CD4-positive, CD25-positive, alpha-beta regulatory T cell (primary cell): ENCODE data around the gene VPS13A. TPM values are rescaled to one million over a fixed set of nuclear protein-coding genes. Genes with fewer than 3 reads are reported as not detected.
"Not testable (repeated sequence)": the region's sequence is repeated elsewhere in the genome, so short reads cannot be mapped to it uniquely, and the experiment has no call there.

Experiments
- ATAC-seq, 2 donors: fragments of 150-1000 bp; cut with Tn5 transposase; one replicate each; pipeline ENCODE4 v1.10.0; 2021; ENCODE audit warnings: low read depth in 2 of 2, moderate number of reproducible peaks in 2 of 2, moderate library complexity in 1 of 2
- DNase-seq, 3 donors: peaks; one replicate each; pipeline versions ENCODE4 v3.0.0 to v3.0.0-alpha.2; 2012 to 2022; ENCODE audit warnings: mixed read lengths in 1 of 3
- H3K27ac ChIP-seq: one replicate; pipeline ENCODE4 v1.7.0; 2013; ENCODE audit warnings: mild to moderate bottlenecking, low read length; ENCODE audit not compliant: insufficient read depth, poor library complexity, severe bottlenecking
- H3K27me3 ChIP-seq: one replicate; pipeline ENCODE4 v1.7.0; 2013; ENCODE audit warnings: low read length; ENCODE audit not compliant: control insufficient read depth, insufficient read depth
- H3K36me3 ChIP-seq: one replicate; pipeline ENCODE4 v1.7.0; 2013; ENCODE audit warnings: mild to moderate bottlenecking, low read length, moderate library complexity; ENCODE audit not compliant: control insufficient read depth, insufficient read depth
- H3K4me1 ChIP-seq: 2 replicates; pipeline ENCODE4 v1.7.0; 2013; ENCODE audit warnings: mild to moderate bottlenecking, low read length; ENCODE audit not compliant: insufficient read depth, control insufficient read depth, poor library complexity, severe bottlenecking
- H3K4me3 ChIP-seq: one replicate; pipeline ENCODE4 v1.7.0; 2013; ENCODE audit warnings: low read depth, mild to moderate bottlenecking, low read length, moderate library complexity
- H3K9me3 ChIP-seq, 2 experiments: 1 replicate in 1 of 2; 2 replicates in 1 of 2; pipeline ENCODE4 v1.7.0; 2013; ENCODE audit warnings: low read length in 2 of 2, mild to moderate bottlenecking in 1 of 2, moderate library complexity in 1 of 2; ENCODE audit not compliant: control insufficient read depth in 2 of 2
- H3K27ac Mint-ChIP-seq, 3 donors: one replicate each; pipeline ENCODE4 v1.8.0; 2020 to 2022; ENCODE audit warnings: mild to moderate bottlenecking in 3 of 3, mixed read lengths in 3 of 3, moderate library complexity in 2 of 3
- H3K27me3 Mint-ChIP-seq: one replicate; pipeline ENCODE4 v1.8.0; 2022; ENCODE audit warnings: mild to moderate bottlenecking, mixed read lengths
- H3K36me3 Mint-ChIP-seq: one replicate; pipeline ENCODE4 v1.8.0; 2020; ENCODE audit warnings: mixed read lengths
- H3K4me1 Mint-ChIP-seq, 4 donors: one replicate each; pipeline ENCODE4 v1.8.0; 2020 to 2022; ENCODE audit warnings: mixed read lengths in 4 of 4, mild to moderate bottlenecking in 1 of 4
- H3K4me3 Mint-ChIP-seq, 4 donors: one replicate each; pipeline ENCODE4 v1.8.0; 2020 to 2022; ENCODE audit warnings: mild to moderate bottlenecking in 4 of 4, mixed read lengths in 4 of 4, moderate library complexity in 3 of 4
- H3K9me3 Mint-ChIP-seq, 7 donors: one replicate each; pipeline ENCODE4 v1.8.0; 2020 to 2022; ENCODE audit warnings: mixed read lengths in 7 of 7, mild to moderate bottlenecking in 3 of 7, moderate library complexity in 2 of 7
- polyA plus RNA-seq, 4 donors: library from polyadenylated mRNA; unstranded; fragments of 300-500 nt; fragmentation: Illumina TruSeq; gene quantifications; one replicate each; pipeline ENCODE4 v1.2.3, GENCODE V29; 2021
- total RNA-seq: library from RNA; stranded (reverse); gene quantifications from one replicate; pipeline ENCODE4 v1.2.3, GENCODE V29; 2022

VPS13A gene
- total and polyA plus RNA-seq, 5 donors from 2014 or later = 2.5 to 53.1 (median 3.5) TPM

GRCh38 chr9:77224746-77225312 is 47.5 kb downstream of the VPS13A start:
- Histone ChIP-seq H3K36me3 (peaks cover 26% of the 10 kb centered on the region), H3K27me3 (no peaks in the 10 kb centered on the region), H3K27ac (no peak overlapping the region), H3K9me3 (no peaks in the 10 kb centered on the region), H3K4me1 (no peaks in the 10 kb centered on the region), H3K4me3 (no peak overlapping the region)
- peaks cover 43% of the 10 kb centered on the region for H3K36me3 Mint-ChIP-seq
- H3K9me3 Mint-ChIP-seq = peaks cover 0 to 3% (median 0%) of the 10 kb centered on the region in 7 donors
- DNase-seq (no peak), ATAC-seq (no peak)
- H3K27me3 Mint-ChIP-seq = no peaks in the 10 kb centered on the region
- no peak overlapping the region for H3K4me3 Mint-ChIP-seq
- H3K4me1 Mint-ChIP-seq = peaks cover 0 to 5% (median 2%) of the 10 kb centered on the region in 4 donors
- H3K27ac Mint-ChIP-seq = no peak overlapping the region

DNA sequence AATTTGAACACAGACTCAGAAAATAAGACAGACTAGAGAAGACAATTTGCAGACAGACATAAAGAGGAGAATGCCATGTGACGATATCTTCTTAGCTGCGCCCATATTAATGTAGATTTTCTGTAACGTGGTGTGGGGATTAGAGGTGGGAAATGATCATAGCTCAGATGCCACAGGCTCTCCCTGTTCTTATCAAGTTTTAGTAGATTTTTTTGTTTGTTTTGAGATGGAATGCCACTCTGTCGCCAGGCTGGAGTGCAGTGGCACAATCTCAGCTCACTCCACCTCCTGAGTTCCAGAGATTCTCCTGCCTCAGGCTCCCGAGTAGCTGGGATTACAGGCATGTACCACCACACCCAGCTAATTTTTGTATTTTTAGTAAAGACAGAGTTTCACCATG is 59.4 kb downstream of the VPS13A start:
- Mint-ChIP-seq H3K4me3 (no peak overlapping the region), H3K27me3 (no peaks in the 10 kb centered on the region), H3K27ac (no peak overlapping the region), H3K9me3 (no peaks in the 10 kb centered on the region), H3K4me1 (peaks cover 0 to 20% (median 4%) of the 10 kb centered on the region in 4 donors), H3K36me3 (peaks cover 52% of the 10 kb centered on the region)
- H3K4me1 ChIP-seq = no peaks in the 10 kb centered on the region
- no peak for ATAC-seq
- DNase-seq = no peak
- no peak overlapping the region for H3K4me3 ChIP-seq
- peaks cover 11% of the 10 kb centered on the region for H3K36me3 ChIP-seq
- no peak overlapping the region for H3K27ac ChIP-seq
- no peaks in the 10 kb centered on the region for H3K9me3 ChIP-seq
- no peaks in the 10 kb centered on the region for H3K27me3 ChIP-seq

DNA sequence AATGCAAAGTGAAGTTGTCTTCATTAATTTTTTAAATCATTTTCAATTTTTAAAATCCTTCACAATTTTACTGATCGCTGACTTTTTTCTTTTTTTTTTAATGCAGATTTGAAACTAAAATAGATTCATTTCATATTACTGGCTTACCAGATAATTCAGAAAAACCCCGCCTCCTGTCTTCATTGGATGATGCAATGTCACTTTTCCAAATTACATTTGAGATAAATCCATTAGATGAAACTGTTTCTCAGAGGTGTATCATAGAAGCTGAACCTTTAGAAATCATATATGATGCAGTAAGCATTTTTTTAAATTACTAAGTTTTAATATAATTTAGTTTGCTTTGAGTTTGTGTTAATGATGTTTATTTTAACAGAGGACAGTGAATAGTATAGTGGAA is 60.6 kb downstream of the VPS13A start:
- Histone ChIP-seq H3K27ac (no peak overlapping the region), H3K4me1 (no peaks in the 10 kb centered on the region), H3K36me3 (peaks cover 8% of the 10 kb centered on the region), H3K9me3 (no peaks in the 10 kb centered on the region), H3K27me3 (no peaks in the 10 kb centered on the region), H3K4me3 (no peak overlapping the region)
- no peak overlapping the region for H3K27ac Mint-ChIP-seq
- no peaks in the 10 kb centered on the region for H3K9me3 Mint-ChIP-seq
- H3K4me3 Mint-ChIP-seq = no peak overlapping the region
- ATAC-seq (no peak), DNase-seq (no peak)
- H3K36me3 Mint-ChIP-seq = peaks cover 47% of the 10 kb centered on the region
- H3K4me1 Mint-ChIP-seq = peaks cover 0 to 17% (median 4%) of the 10 kb centered on the region in 4 donors
- H3K27me3 Mint-ChIP-seq = no peaks in the 10 kb centered on the region

GRCh38 chr9:77251050-77251449 is 73.7 kb downstream of the VPS13A start:
- Histone ChIP-seq H3K36me3 (peaks cover 12% of the 10 kb centered on the region), H3K4me3 (no peak overlapping the region), H3K27me3 (no peaks in the 10 kb centered on the region), H3K9me3 (peaks cover 0 to under 1% of the 10 kb centered on the region in 2 experiments), H3K27ac (no peak overlapping the region), H3K4me1 (no peaks in the 10 kb centered on the region)
- Mint-ChIP-seq H3K36me3 (peaks cover 49% of the 10 kb centered on the region), H3K4me3 (no peak overlapping the region), H3K9me3 (peaks cover 0 to 3% (median 2%) of the 10 kb centered on the region in 7 donors), H3K27me3 (no peaks in the 10 kb centered on the region), H3K27ac (no peak overlapping the region), H3K4me1 (peaks cover 0 to 7% (median 1%) of the 10 kb centered on the region in 4 donors)
- ATAC-seq = no peak
- no peak for DNase-seq

- Mint-ChIP-seq H3K27me3 (no peaks in the 10 kb centered on the region), H3K27ac (no peak overlapping the region), H3K4me3 (no peak overlapping the region), H3K36me3 (peaks cover 43% of the 10 kb centered on the region), H3K4me1 (peaks cover 0 to 12% (median 5%) of the 10 kb centered on the region in 4 donors), H3K9me3 (peaks cover 0 to 11% (median 2%) of the 10 kb centered on the region in 7 donors)
- H3K4me1 ChIP-seq = no peaks in the 10 kb centered on the region
- DNase-seq (no peak), ATAC-seq (no peak)
- peaks cover 19% of the 10 kb centered on the region for H3K36me3 ChIP-seq
- no peaks in the 10 kb centered on the region for H3K27me3 ChIP-seq
- peaks cover 0 to 4% of the 10 kb centered on the region in 2 experiments for H3K9me3 ChIP-seq
- H3K4me3 ChIP-seq = no peak overlapping the region
- H3K27ac ChIP-seq = no peak overlapping the region
These were observed 79.9 kb downstream of the VPS13A start for GRCh38 chr9:77257275-77257674.

- no peak for ATAC-seq
- H3K4me1 Mint-ChIP-seq = peaks cover 0 to 4% (median 0%) of the 10 kb centered on the region in 4 donors
- H3K36me3 Mint-ChIP-seq = peaks cover 54% of the 10 kb centered on the region
- H3K27me3 Mint-ChIP-seq = no peaks in the 10 kb centered on the region
- Histone ChIP-seq H3K4me3 (no peak overlapping the region), H3K27ac (no peak overlapping the region), H3K9me3 (no peaks in the 10 kb centered on the region), H3K36me3 (peaks cover 10% of the 10 kb centered on the region), H3K27me3 (no peaks in the 10 kb centered on the region), H3K4me1 (no peaks in the 10 kb centered on the region)
- DNase-seq = no peak
- peaks cover 0 to 17% (median 6%) of the 10 kb centered on the region in 7 donors for H3K9me3 Mint-ChIP-seq
- H3K4me3 Mint-ChIP-seq = no peak overlapping the region
- no peak overlapping the region for H3K27ac Mint-ChIP-seq
These were observed 84.3 kb downstream of the VPS13A start for GRCh38 chr9:77261605-77262004.

GRCh38 chr9:77267762-77268161 is 90.4 kb downstream of the VPS13A start:
- not testable (repeated sequence) for H3K4me1 ChIP-seq, DNase-seq, H3K27ac ChIP-seq, H3K4me3 Mint-ChIP-seq, H3K27me3 ChIP-seq, ATAC-seq, H3K4me1 Mint-ChIP-seq, H3K27me3 Mint-ChIP-seq, H3K27ac Mint-ChIP-seq, H3K9me3 ChIP-seq, H3K36me3 ChIP-seq, H3K4me3 ChIP-seq
- Mint-ChIP-seq H3K36me3 (peaks cover 63% of the 10 kb centered on the region), H3K9me3 (peaks cover 0 to 17% (median 5%) of the 10 kb centered on the region in 7 donors)

- no peaks in the 10 kb centered on the region for H3K27me3 ChIP-seq
- ATAC-seq = no peak
- Mint-ChIP-seq H3K36me3 (peaks cover 36% of the 10 kb centered on the region), H3K4me1 (peaks cover 0 to 8% (median 1%) of the 10 kb centered on the region in 4 donors), H3K27me3 (no peaks in the 10 kb centered on the region), H3K27ac (no peak overlapping the region), H3K9me3 (peaks cover 0 to 8% (median 0%) of the 10 kb centered on the region in 7 donors), H3K4me3 (no peak overlapping the region)
- no peak overlapping the region for H3K27ac ChIP-seq
- H3K4me3 ChIP-seq = no peak overlapping the region
- H3K4me1 ChIP-seq = no peaks in the 10 kb centered on the region
- DNase-seq = no peak
- H3K9me3 ChIP-seq = no peaks in the 10 kb centered on the region
- peaks cover 3% of the 10 kb centered on the region for H3K36me3 ChIP-seq
These were observed 93.8 kb downstream of the VPS13A start for GRCh38 chr9:77271023-77271690.
